Right lobe of liver (tissue), 4 donors: ENCODE results near the gene PTPRD.

Experiments
- CTCF ChIP-seq, 4 donors: fragments of 200-600 bp in 3 of 4; fragments of 450-650 bp in 1 of 4; IDR thresholded peaks; one replicate each; pipeline versions ENCODE4 v1.5.1 to v1.8.0; 2016 to 2022; ENCODE audit warnings: antibody characterized with exemption in 4 of 4, mild to moderate bottlenecking in 2 of 4
- POLR2A ChIP-seq: fragments of 450-650 bp; IDR thresholded peaks from one replicate; pipeline ENCODE4 v1.6.1; 2017; ENCODE audit warnings: antibody characterized with exemption, mild to moderate bottlenecking
- donor health status: DM: no; HTN: no; CAD: no.
- donor health status: DM: no; HTN: no; CAD: no.
- donor health status: DM: no; HTN: yes; CAD: no.

- no peak for TF ChIP-seq CTCF (IDR thresholded peaks at IDR 0.05)
- no peak for TF ChIP-seq POLR2A
Observed at GRCh38 chr9:8680157-8680556, 1932.6 kb downstream of the PTPRD start.
